Mesenteric fat pad (tissue), 1 donor: ENCODE data around the gene LSM12. TPM values are rescaled to one million over a fixed set of nuclear protein-coding genes. Genes with fewer than 3 reads are reported as not detected.

Source experiments
- DNase-seq: peaks from one replicate; pipeline ENCODE4 v3.0.0-alpha.2; 2020; ENCODE audit warnings: low spot score
- total RNA-seq: library from RNA; stranded (reverse); fragmentation: NEBNext Ultra II Directional; extraction: Animal tissue kit (Norgen Biotek cat#: 25700); gene quantifications from one replicate; pipeline ENCODE4 v1.2.1, GENCODE V29; 2021
- donor health status: DM: yes; HTN: yes; CAD: no.

Gene LSM12
- total RNA-seq, 1 donor from 2014 or later = 55.4 TPM

- DNase-seq = no peak
Measured at GRCh38 chr17:44095647-44096496, 29.4 kb upstream of the LSM12 start.

GRCh38 chr17:44095388-44095646 lies 28.8 kb upstream of the LSM12 start:
- no peak for DNase-seq

- DNase-seq = no peak
Measured at GRCh38 chr17:44094701-44095387, 28.4 kb upstream of the LSM12 start.

- no peak for DNase-seq
Measured at GRCh38 chr17:44093231-44093900, 26.9 kb upstream of the LSM12 start.

GRCh38 chr17:44092051-44092450 lies 25.6 kb upstream of the LSM12 start:
- no peak for DNase-seq

- no peak for DNase-seq
Measured at GRCh38 chr17:44091200-44091997, 24.9 kb upstream of the LSM12 start.

GRCh38 chr17:44088254-44088653 lies 21.8 kb upstream of the LSM12 start:
- DNase-seq = no peak

- no peak for DNase-seq
Measured at GRCh38 chr17:44087319-44087718, 20.8 kb upstream of the LSM12 start.

- no peak for DNase-seq
Measured at GRCh38 chr17:44086364-44087311, 20.2 kb upstream of the LSM12 start.

GRCh38 chr17:44085908-44086307 lies 19.4 kb upstream of the LSM12 start:
- no peak for DNase-seq

GRCh38 chr17:44084921-44085320 lies 18.4 kb upstream of the LSM12 start:
- DNase-seq = no peak

GRCh38 chr17:44084131-44084538 lies 17.7 kb upstream of the LSM12 start:
- DNase-seq = no peak

GRCh38 chr17:44083250-44083849 lies 16.9 kb upstream of the LSM12 start:
- no peak for DNase-seq

GRCh38 chr17:44082256-44082927 lies 15.9 kb upstream of the LSM12 start:
- no peak for DNase-seq

- no peak for DNase-seq
Measured at GRCh38 chr17:44081681-44082080, 15.2 kb upstream of the LSM12 start.

GRCh38 chr17:44079877-44080821 lies 13.7 kb upstream of the LSM12 start:
- no peak for DNase-seq

- DNase-seq = no peak
Measured at GRCh38 chr17:44078412-44078811, 11.9 kb upstream of the LSM12 start.

- no peak for DNase-seq
Measured at GRCh38 chr17:44077595-44077909, 11.1 kb upstream of the LSM12 start.
